ENCODE data around the gene APBA3.

Gene APBA3

GRCh38 chr19:3807131-3807480, 45.6 kb upstream of the APBA3 start:
- no peak overlapping the region for H3K4me3 ChIP-seq (ENCODE audit: low read depth, low read length)
- DNase-seq (ENCODE audit: low read depth), result no peak
- TF ChIP-seq CTCF (IDR thresholded peaks at IDR 0.05; ENCODE audit: insufficient read depth, low read depth, low read length, missing control alignments), result no peak

DNA sequence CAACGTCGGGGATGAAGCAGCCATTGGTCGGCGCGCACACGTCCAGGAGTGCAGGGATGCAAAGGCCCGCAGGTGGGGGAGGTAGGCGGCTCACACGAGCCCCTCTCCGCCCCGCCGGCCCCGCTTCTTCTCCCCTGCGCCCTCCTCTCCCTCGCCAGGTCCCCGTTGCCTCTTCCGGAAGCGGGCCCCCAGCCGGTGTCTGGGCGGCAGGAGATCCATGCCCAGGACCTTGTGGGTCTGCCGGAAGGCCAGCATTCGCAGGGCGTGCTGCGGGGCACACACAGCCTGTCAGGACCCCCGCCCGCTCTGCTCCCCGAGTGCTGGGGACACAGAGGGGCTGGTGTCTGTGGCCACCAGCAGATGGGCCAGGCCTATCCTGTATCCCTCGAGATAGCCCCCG, 44.4 kb upstream of the APBA3 start:
- no peak for TF ChIP-seq CTCF (IDR thresholded peaks at IDR 0.05; ENCODE audit: insufficient read depth, low read depth, low read length, missing control alignments)
- no peak overlapping the region for H3K4me3 ChIP-seq (ENCODE audit: low read depth, low read length)
- no peak for DNase-seq (ENCODE audit: low read depth)

DNA sequence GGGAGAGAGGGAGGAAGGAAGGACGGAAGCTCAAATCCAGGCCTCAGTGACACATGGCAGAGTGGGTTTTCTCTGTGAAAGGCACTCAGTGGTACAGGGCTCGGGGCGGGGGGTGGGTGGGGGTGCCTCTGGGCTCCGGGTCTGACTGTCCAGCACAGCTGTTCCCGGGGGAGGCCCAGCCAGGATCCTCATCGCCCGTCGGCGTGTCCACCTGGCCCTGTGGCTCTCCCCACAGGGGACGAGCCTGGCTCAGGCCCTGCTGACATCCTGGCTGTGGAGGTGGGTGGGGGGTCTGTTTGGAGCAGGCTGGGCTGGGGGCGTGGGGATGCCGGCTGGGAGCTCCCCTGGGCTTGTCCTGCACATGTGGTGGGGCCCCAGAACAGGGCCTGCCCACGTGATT, 42.9 kb upstream of the APBA3 start:
- TF ChIP-seq CTCF (IDR thresholded peaks at IDR 0.05; ENCODE audit: insufficient read depth, low read depth, low read length, missing control alignments), result no peak
- no peak for DNase-seq (ENCODE audit: low read depth)
- no peak overlapping the region for H3K4me3 ChIP-seq (ENCODE audit: low read depth, low read length)

GRCh38 chr19:3803986-3804385, 42.5 kb upstream of the APBA3 start:
- no peak for DNase-seq (ENCODE audit: low read depth)
- no peak for TF ChIP-seq CTCF (IDR thresholded peaks at IDR 0.05; ENCODE audit: insufficient read depth, low read depth, low read length, missing control alignments)
- H3K4me3 ChIP-seq (ENCODE audit: low read depth, low read length), result no peak overlapping the region

DNA sequence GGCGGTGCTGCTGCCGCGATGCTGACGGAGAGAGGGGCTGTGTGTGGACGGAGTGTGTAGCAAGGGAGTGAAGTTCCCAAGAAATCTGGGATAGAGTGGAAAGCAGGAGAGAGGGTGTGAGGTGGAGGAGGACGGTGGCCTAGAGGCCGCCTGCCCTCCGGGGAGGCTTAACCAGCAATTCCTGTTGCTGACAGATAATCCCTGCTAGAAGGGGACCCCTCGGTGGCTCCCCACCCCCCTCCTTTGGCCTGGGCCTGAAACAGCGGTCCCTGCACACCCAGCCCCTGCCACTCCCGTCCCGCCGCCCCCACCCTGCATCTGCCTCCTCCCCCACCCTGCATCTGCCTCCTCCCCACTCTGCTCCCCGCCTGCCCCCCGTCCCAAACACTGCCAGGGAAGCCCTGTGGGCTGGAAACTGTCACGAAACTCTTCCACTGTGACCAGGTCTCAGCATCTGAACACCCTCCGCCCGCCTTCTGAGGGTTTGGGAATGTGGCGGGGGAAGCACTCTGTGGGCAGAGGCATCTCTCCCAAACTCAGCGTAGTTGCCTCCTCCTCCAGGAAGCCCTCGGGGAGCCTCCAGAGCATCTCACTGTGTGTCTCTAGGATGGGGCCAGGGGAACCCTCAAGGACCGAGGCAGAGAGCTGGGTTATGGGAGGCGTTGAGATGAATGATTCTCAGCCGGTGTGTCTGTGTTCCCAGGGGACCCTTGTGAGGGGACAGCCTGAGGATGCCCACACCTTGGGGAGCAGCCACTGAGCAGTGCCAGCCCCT, 41.8 kb upstream of the APBA3 start:
- no peak overlapping the region for H3K4me3 ChIP-seq (ENCODE audit: low read depth, low read length)
- DNase-seq (ENCODE audit: low read depth), result no peak
- no peak for TF ChIP-seq CTCF (IDR thresholded peaks at IDR 0.05; ENCODE audit: insufficient read depth, low read depth, low read length, missing control alignments)

DNA sequence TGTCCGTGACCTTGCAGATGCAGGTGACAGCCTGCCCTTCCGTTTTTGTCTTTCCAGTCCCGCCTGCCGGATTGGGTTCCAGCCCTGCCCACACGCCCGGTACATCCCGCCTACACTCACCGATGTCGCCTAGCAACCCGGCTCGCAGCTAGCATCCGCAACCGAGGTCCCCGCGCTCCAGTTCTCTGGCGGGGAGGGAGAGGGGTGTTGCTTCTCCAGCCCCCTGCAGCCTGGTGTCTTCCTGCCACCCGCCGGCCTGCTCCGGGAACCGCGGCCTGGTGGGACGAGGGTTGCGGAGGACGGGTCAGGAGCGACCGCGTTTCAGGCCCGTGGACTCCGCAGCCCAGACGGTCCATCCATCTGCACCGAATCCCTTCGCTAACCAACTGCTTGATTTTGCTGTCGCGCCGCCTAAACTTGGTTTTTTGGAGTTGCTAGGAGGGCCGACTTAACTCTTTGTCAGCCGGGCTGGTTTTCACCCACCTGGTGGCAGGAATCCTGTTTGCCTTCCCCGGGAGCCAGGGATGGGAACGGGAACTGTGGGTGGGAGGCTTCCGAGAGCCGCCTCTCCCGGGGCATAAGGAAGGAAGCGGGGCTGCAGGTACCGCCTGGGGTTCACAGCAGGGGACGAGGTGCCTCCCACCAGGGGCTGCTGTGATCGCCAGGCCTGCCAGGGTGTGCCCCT, 40.1 kb upstream of the APBA3 start:
- no peak for TF ChIP-seq CTCF (IDR thresholded peaks at IDR 0.05; ENCODE audit: insufficient read depth, low read depth, low read length, missing control alignments)
- DNase-seq (ENCODE audit: low read depth), result peak; percentile 50
- H3K4me3 ChIP-seq (ENCODE audit: low read depth, low read length), result no peak overlapping the region
